22Rv1 (cell line): Measurements from ENCODE around the gene GRM8.
A peak's percentile ranks its signal among the peaks of the same experiment; 100 is the strongest.

Source experiments
- ZFX ChIP-seq: fragments of 450-650 bp; IDR thresholded peaks from 2 replicates; pipeline ENCODE4 v1.6.1; 2017; ENCODE audit warnings: antibody characterized with exemption, borderline replicate concordance
- TF ChIP-seq, protein P1 (sequence below): fragments of 450-650 bp; IDR thresholded peaks from 2 replicates; pipeline ENCODE4 v1.5.1; 2017; ENCODE audit warnings: mild to moderate bottlenecking

DNA sequence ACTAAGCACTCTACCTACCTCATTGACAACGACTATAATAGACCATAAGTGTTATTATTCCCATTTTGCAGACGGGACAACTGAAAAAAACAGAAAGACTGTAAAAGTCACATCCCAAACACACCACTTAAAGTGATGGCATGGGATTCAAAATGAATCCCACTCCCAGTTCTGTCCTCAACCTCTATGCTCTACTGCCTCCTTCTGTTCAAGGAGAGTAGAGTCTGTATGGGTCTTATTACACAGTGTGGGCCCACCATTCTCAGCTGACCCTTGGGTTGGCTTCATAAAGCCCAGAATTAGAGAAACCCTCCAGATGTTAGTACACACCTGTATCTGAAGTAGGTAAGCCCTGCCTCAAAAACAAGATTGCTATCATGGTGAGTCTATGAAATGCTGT, 102.2 kb downstream of the GRM8 start:
- TF ChIP-seq, protein P1, sequence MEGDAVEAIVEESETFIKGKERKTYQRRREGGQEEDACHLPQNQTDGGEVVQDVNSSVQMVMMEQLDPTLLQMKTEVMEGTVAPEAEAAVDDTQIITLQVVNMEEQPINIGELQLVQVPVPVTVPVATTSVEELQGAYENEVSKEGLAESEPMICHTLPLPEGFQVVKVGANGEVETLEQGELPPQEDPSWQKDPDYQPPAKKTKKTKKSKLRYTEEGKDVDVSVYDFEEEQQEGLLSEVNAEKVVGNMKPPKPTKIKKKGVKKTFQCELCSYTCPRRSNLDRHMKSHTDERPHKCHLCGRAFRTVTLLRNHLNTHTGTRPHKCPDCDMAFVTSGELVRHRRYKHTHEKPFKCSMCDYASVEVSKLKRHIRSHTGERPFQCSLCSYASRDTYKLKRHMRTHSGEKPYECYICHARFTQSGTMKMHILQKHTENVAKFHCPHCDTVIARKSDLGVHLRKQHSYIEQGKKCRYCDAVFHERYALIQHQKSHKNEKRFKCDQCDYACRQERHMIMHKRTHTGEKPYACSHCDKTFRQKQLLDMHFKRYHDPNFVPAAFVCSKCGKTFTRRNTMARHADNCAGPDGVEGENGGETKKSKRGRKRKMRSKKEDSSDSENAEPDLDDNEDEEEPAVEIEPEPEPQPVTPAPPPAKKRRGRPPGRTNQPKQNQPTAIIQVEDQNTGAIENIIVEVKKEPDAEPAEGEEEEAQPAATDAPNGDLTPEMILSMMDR = peak; percentile 24; the same call in 1 of the 2 replicates
- no peak for TF ChIP-seq ZFX
